SK-N-SH treated with all-trans-retinoic acid at 6 μM for 48 hours (cell line): Measurements from ENCODE around the gene ILK.

Source experiments
- ATAC-seq: fragments of 200-7000 bp; cut with Tn5 transposase; 3 replicates; pipeline ENCODE4 v1.9.1; 2020; ENCODE audit warnings: mild to moderate bottlenecking, moderate library complexity
- ARNTL ChIP-seq: fragments of 450-650 bp; formaldehyde crosslinking; IDR thresholded peaks from 2 replicates; pipeline ENCODE4 v1.5.0; 2020; ENCODE audit warnings: low read depth, mild to moderate bottlenecking, moderate library complexity, borderline replicate concordance
- BACH2 ChIP-seq: fragments of 250-450 bp; sonication (Bioruptor Pico); IDR thresholded peaks from 2 replicates; pipeline ENCODE4 v1.9.0; 2021; ENCODE audit warnings: mild to moderate bottlenecking, borderline replicate concordance
- CSDC2 ChIP-seq: fragments of 250-450 bp; sonication (Bioruptor Pico); IDR thresholded peaks from 2 replicates; pipeline ENCODE4 v1.5.0; 2020; ENCODE audit warnings: mild to moderate bottlenecking, moderate library complexity
- ESRRG ChIP-seq: fragments of 250-450 bp; sonication (Bioruptor Pico); IDR thresholded peaks from 2 replicates; pipeline ENCODE4 v1.6.1; 2021; ENCODE audit warnings: mild to moderate bottlenecking
- GLIS3 ChIP-seq: fragments of 250-450 bp; sonication (Bioruptor Pico); IDR thresholded peaks from 2 replicates; pipeline ENCODE4 v1.5.0; 2020; ENCODE audit warnings: mild to moderate bottlenecking, moderate library complexity
- ISL1 ChIP-seq: fragments of 250-450 bp; sonication (Bioruptor Pico); IDR thresholded peaks from 2 replicates; pipeline ENCODE4 v2.1.2; 2022; ENCODE audit warnings: mild to moderate bottlenecking, moderate library complexity
- OSR1 ChIP-seq: fragments of 250-450 bp; sonication (Bioruptor Pico); IDR thresholded peaks from 2 replicates; pipeline ENCODE4 v1.8.0; 2022; ENCODE audit warnings: moderate library complexity, mild to moderate bottlenecking, inconsistent platforms
- PATZ1 ChIP-seq: fragments of 250-450 bp; sonication (Bioruptor Pico); IDR thresholded peaks from 2 replicates; pipeline ENCODE4 v1.8.0; 2020; ENCODE audit warnings: mild to moderate bottlenecking, moderate library complexity, borderline replicate concordance
- POU6F1 ChIP-seq: fragments of 250-450 bp; sonication (Bioruptor Pico); IDR thresholded peaks from 2 replicates; pipeline ENCODE4 v1.8.0; 2021; ENCODE audit warnings: low read depth, mild to moderate bottlenecking, moderate library complexity, borderline replicate concordance
- PPARA ChIP-seq: fragments of 250-450 bp; sonication (Bioruptor Pico); IDR thresholded peaks from 2 replicates; pipeline ENCODE4 v1.5.0; 2020; ENCODE audit warnings: mild to moderate bottlenecking, borderline replicate concordance
- SNAI2 ChIP-seq: fragments of 250-450 bp; sonication (Bioruptor Pico); IDR thresholded peaks from 2 replicates; pipeline ENCODE4 v1.5.0; 2020; ENCODE audit warnings: mild to moderate bottlenecking, moderate library complexity
- TCF4 ChIP-seq: fragments of 250-450 bp; sonication (Bioruptor Pico); IDR thresholded peaks from 2 replicates; pipeline ENCODE4 v1.8.0; 2021; ENCODE audit warnings: mild to moderate bottlenecking, moderate library complexity, borderline replicate concordance
- TOX ChIP-seq: fragments of 250-450 bp; sonication (Bioruptor Pico); IDR thresholded peaks from 2 replicates; pipeline ENCODE4 v1.8.0; 2021; ENCODE audit warnings: mild to moderate bottlenecking, moderate library complexity, borderline replicate concordance
- TSHZ2 ChIP-seq: fragments of 250-450 bp; sonication (Bioruptor Pico); IDR thresholded peaks from 2 replicates; pipeline ENCODE4 v1.5.0; 2020; ENCODE audit warnings: mild to moderate bottlenecking, moderate library complexity
- ZC3H10 ChIP-seq: fragments of 250-450 bp; sonication (Bioruptor Pico); IDR thresholded peaks from 2 replicates; pipeline ENCODE4 v1.5.1; 2021; ENCODE audit warnings: mild to moderate bottlenecking, moderate library complexity
- ZFP3 ChIP-seq: fragments of 250-450 bp; sonication (Bioruptor Pico); IDR thresholded peaks from 2 replicates; pipeline ENCODE4 v1.5.0; 2020; ENCODE audit warnings: mild to moderate bottlenecking, moderate library complexity
- ZFP30 ChIP-seq: fragments of 450-650 bp; formaldehyde crosslinking; IDR thresholded peaks from 2 replicates; pipeline ENCODE4 v1.5.0; 2022; ENCODE audit warnings: mild to moderate bottlenecking, moderate library complexity
- ZNF565 ChIP-seq: fragments of 450-650 bp; formaldehyde crosslinking; conservative IDR thresholded peaks from 2 replicates; pipeline ENCODE4 v1.5.0; 2020; ENCODE audit warnings: low read depth, mild to moderate bottlenecking, moderate library complexity
- ZNF70 ChIP-seq: fragments of 450-650 bp; formaldehyde crosslinking; IDR thresholded peaks from 2 replicates; pipeline ENCODE4 v1.5.0; 2020; ENCODE audit warnings: mild to moderate bottlenecking, moderate library complexity
- ZNF8 ChIP-seq: fragments of 450-650 bp; formaldehyde crosslinking; IDR thresholded peaks from 2 replicates; pipeline ENCODE4 v1.5.0; 2020; ENCODE audit warnings: mild to moderate bottlenecking, moderate library complexity
- TF ChIP-seq, protein P1 (sequence below): fragments of 250-450 bp; sonication (Bioruptor Pico); IDR thresholded peaks from 2 replicates; pipeline ENCODE4 v1.5.1; 2021; ENCODE audit warnings: mild to moderate bottlenecking, moderate library complexity

The ILK gene

DNA sequence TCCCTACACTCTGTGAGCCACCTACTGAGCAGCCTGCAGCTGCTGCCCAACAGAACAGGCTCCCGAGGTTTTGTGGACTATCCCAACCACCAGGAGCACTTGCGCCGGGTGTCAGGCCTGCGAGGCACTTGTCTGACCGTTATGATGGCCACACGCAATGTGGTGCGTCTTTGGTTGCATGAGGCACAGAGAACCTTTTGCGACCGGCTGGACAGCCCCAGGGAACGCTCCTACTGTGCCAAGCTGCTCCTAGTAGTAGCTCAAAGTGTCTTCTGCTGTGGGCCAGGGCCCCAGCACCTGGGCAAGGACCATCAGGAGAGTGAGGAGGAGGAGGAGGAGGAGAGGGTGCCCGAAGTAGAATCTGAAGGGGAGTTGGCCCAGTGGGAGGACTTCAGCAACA, 46.5 kb upstream of the ILK start:
- TF ChIP-seq BACH2 (CRISPR knock-in tag) (no peak), ZFP30 (CRISPR knock-in tag) (no peak), ARNTL (CRISPR knock-in tag) (no peak), OSR1 (no peak), GLIS3 (CRISPR knock-in tag) (no peak), ZC3H10 (CRISPR knock-in tag) (no peak), ZNF565 (CRISPR knock-in tag) (no peak), ESRRG (no peak), TCF4 (CRISPR knock-in tag) (no peak), ZFP3 (no peak), POU6F1 (CRISPR knock-in tag) (no peak), PATZ1 (no peak), TOX (CRISPR knock-in tag) (no peak), CSDC2 (CRISPR knock-in tag) (no peak)
- no peak for ATAC-seq

DNA sequence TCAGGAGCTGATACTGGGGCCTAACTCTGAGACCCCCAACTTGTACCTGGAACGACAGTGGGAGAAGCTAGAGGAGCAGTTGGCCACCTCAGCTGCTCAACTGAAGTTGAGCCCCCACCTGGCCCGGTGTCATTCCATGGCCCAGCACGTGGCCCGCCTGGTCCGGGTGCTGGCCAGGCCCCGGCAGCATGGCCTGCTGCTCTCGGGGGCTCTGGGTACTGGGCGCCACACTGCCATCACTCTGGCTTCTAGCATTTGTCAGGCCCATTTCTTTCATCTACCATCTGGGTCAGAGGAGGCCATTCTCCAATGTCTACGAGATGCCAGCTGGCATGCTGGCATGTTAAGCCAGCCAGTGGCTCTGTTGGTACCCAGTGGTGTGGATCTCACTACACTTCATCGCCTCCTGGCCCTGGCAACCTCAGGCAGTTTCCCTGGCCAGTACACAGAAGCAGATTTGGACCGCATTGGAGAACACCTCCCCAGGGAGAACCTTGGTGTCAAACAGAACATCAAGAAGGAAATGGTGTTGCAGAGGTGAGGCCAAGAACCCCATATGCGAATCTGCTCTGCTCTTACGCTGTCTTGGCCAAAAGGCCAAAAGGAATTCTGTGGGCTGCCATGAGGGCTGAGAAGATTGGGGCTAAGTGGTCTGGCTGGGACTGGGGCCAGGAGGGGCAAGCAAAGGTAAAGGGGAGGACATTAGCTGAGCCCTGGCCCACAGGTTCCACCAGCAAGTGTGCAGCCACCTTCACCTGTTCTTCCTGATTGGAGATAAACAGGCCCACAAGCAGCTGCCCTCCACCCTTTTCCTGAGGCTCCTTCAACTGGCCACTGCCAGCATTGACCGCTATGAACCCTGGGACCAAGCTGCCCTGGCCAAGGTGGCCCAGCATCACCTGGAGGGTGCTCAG, 45.6 kb upstream of the ILK start:
- no peak for ATAC-seq
- TF ChIP-seq PPARA (CRISPR knock-in tag) (no peak), BACH2 (CRISPR knock-in tag) (no peak), SNAI2 (CRISPR knock-in tag) (no peak)
- TF ChIP-seq, protein P1, sequence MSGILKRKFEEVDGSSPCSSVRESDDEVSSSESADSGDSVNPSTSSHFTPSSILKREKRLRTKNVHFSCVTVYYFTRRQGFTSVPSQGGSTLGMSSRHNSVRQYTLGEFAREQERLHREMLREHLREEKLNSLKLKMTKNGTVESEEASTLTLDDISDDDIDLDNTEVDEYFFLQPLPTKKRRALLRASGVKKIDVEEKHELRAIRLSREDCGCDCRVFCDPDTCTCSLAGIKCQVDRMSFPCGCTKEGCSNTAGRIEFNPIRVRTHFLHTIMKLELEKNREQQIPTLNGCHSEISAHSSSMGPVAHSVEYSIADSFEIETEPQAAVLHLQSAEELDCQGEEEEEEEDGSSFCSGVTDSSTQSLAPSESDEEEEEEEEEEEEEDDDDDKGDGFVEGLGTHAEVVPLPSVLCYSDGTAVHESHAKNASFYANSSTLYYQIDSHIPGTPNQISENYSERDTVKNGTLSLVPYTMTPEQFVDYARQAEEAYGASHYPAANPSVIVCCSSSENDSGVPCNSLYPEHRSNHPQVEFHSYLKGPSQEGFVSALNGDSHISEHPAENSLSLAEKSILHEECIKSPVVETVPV (CRISPR knock-in tag) = no peak

GRCh38 chr11:6559369-6559768, 44.2 kb upstream of the ILK start:
- no peak for TF ChIP-seq CSDC2 (CRISPR knock-in tag)
- TF ChIP-seq ZFP30 (CRISPR knock-in tag) = no peak
- TF ChIP-seq SNAI2 (CRISPR knock-in tag) = no peak
- no peak for TF ChIP-seq POU6F1 (CRISPR knock-in tag)
- TF ChIP-seq OSR1 = no peak
- TF ChIP-seq, protein P1 (CRISPR knock-in tag) = no peak
- no peak for TF ChIP-seq TOX (CRISPR knock-in tag)
- no peak for TF ChIP-seq ESRRG
- no peak for TF ChIP-seq BACH2 (CRISPR knock-in tag)
- no peak for TF ChIP-seq ZFP3
- TF ChIP-seq ISL1 (CRISPR knock-in tag) = no peak
- no peak for TF ChIP-seq TSHZ2
- no peak for TF ChIP-seq ZNF70 (CRISPR knock-in tag)
- TF ChIP-seq GLIS3 (CRISPR knock-in tag) = no peak
- TF ChIP-seq PATZ1 = no peak
- no peak for TF ChIP-seq PPARA (CRISPR knock-in tag)
- TF ChIP-seq ZNF565 (CRISPR knock-in tag) = no peak
- TF ChIP-seq ZNF8 = no peak
- no peak for TF ChIP-seq ARNTL (CRISPR knock-in tag)
- TF ChIP-seq, all 23 proteins: peak for 0
- ATAC-seq = no peak
